ENCODE data around the gene AQP2.
"Not testable (repeated sequence)": the region's sequence is repeated elsewhere in the genome, so short reads cannot be mapped to it uniquely, and the experiment has no call there.

The AQP2 gene

GRCh38 chr12:49969651-49970429 lies 19.3 kb downstream of the AQP2 start:
- DNase-seq (ENCODE audit: low spot score), result no peak

GRCh38 chr12:49970658-49971057 lies 20.1 kb downstream of the AQP2 start:
- no peak for DNase-seq (ENCODE audit: low spot score)

- DNase-seq (ENCODE audit: low spot score), result no peak
Measured at GRCh38 chr12:49971141-49971540, 20.6 kb downstream of the AQP2 start.

GRCh38 chr12:49972129-49972528 lies 21.6 kb downstream of the AQP2 start:
- DNase-seq (ENCODE audit: low spot score), result no peak

- DNase-seq (ENCODE audit: low spot score), result no peak
Measured at GRCh38 chr12:49972641-49973360, 22.3 kb downstream of the AQP2 start, which contains the start of gene AQP6. AQP6 (plus strand) TSS chr12:49972947; CDS start chr12:49973174, 227 bp downstream.

GRCh38 chr12:49973361-49973830 lies 22.9 kb downstream of the AQP2 start:
- DNase-seq (ENCODE audit: low spot score), result no peak

GRCh38 chr12:49974231-49974675 lies 23.7 kb downstream of the AQP2 start:
- DNase-seq (ENCODE audit: low spot score), result no peak

- DNase-seq (ENCODE audit: low spot score), result no peak
Measured at GRCh38 chr12:49974677-49975317, 24.3 kb downstream of the AQP2 start.

GRCh38 chr12:49975318-49975761 lies 24.8 kb downstream of the AQP2 start:
- DNase-seq (ENCODE audit: low spot score), result no peak

GRCh38 chr12:49976557-49976956 lies 26.0 kb downstream of the AQP2 start:
- no peak for DNase-seq (ENCODE audit: low spot score)

GRCh38 chr12:49978125-49978524 lies 27.6 kb downstream of the AQP2 start:
- no peak for DNase-seq (ENCODE audit: low spot score)

GRCh38 chr12:49979016-49979586 lies 28.6 kb downstream of the AQP2 start:
- no peak for DNase-seq (ENCODE audit: low spot score)

GRCh38 chr12:49979791-49980190 lies 29.3 kb downstream of the AQP2 start:
- DNase-seq (ENCODE audit: low spot score), result no peak

GRCh38 chr12:49980501-49981349 lies 30.2 kb downstream of the AQP2 start:
- DNase-seq (ENCODE audit: low spot score), result no peak

- no peak for DNase-seq (ENCODE audit: low spot score)
Measured at GRCh38 chr12:49982246-49983087, 31.9 kb downstream of the AQP2 start.

- peak; percentile 45 for DNase-seq (ENCODE audit: low spot score)
Measured at GRCh38 chr12:49983892-49984291, 33.4 kb downstream of the AQP2 start.

GRCh38 chr12:49984476-49985359 lies 34.2 kb downstream of the AQP2 start:
- DNase-seq (ENCODE audit: low spot score), result no peak

GRCh38 chr12:49985981-49986380 lies 35.4 kb downstream of the AQP2 start:
- no peak for DNase-seq (ENCODE audit: low spot score)

GRCh38 chr12:49986476-49986875 lies 35.9 kb downstream of the AQP2 start:
- DNase-seq (ENCODE audit: low spot score), result not testable (repeated sequence)

Data from RKO (cell line).